ENCODE measurements around the gene ARFIP2.
A peak's percentile ranks its signal among the peaks of the same experiment; 100 is the strongest.

ARFIP2 gene

GRCh38 chr11:6438979-6439571 lies 42.1 kb downstream of the ARFIP2 start:
- peak; percentile 87 for DNase-seq

- peak; percentile 55 for DNase-seq
These were observed 43.1 kb downstream of the ARFIP2 start for GRCh38 chr11:6437993-6438392.

GRCh38 chr11:6437423-6437822 lies 43.7 kb downstream of the ARFIP2 start:
- no peak for DNase-seq

- no peak for DNase-seq
These were observed 47.0 kb downstream of the ARFIP2 start for GRCh38 chr11:6433998-6434660.

GRCh38 chr11:6431861-6432260 lies 49.3 kb downstream of the ARFIP2 start:
- no peak for DNase-seq

- DNase-seq: no peak
These were observed 53.6 kb downstream of the ARFIP2 start for GRCh38 chr11:6427516-6427915.
